ENCODE results near the gene PRKCH.

The PRKCH gene

GRCh38 chr14:61565836-61566536 lies 244.6 kb downstream of the PRKCH start:
- Histone ChIP-seq H3K4me2 (ENCODE audit: low read length) (peak overlapping the region; percentile 65), H3K9me3 (replicated peaks; ENCODE audit: low read length) (no peaks in the 10 kb centered on the region), H3K4me1 (ENCODE audit: control insufficient read depth, insufficient read depth, low read length) (peaks cover 95% of the 10 kb centered on the region), H3K36me3 (ENCODE audit: insufficient read depth, low read length) (no peaks in the 10 kb centered on the region), H3K4me3 (ENCODE audit: low read length) (peak overlapping the region; percentile 6), H3K27me3 (ENCODE audit: control insufficient read depth, insufficient read depth, low read length) (no peaks in the 10 kb centered on the region), H3K9ac (ENCODE audit: low read depth, low read length) (peak overlapping the region; percentile 91)

DNA sequence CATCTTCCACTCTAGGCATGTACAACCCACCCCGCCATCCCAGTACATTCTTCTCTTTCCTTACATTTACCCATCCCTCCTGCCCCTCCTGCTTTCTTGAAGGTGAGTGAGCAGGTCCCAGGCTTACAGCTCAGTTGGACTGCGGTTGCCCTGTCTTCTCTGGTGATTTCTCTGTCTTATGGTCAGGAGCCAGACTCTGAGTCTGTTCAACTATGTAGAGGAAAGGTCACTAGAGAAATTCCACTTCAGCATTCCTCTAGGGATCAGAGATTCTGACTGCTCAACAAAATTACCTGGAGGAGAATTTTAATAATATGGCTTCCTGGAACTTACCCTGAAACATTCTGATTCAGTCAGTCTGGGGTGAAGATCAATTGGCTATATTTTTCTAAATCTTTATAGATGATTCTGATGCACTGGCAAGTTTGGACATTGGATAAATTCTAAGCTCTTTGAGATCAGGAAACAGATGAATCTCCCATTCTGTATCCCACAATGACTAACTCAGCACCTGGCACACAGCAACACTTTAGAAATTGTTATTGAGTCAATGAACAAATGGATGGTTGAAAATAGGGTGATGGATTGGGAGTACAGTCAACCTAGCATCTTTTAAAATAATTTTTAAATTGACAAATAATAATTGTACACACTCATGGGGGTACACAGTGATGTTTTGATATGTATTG lies 245.3 kb downstream of the PRKCH start:
- Histone ChIP-seq H3K9me3 (replicated peaks; ENCODE audit: low read length) (no peaks in the 10 kb centered on the region), H3K4me2 (ENCODE audit: low read length) (peak overlapping the region; percentile 65), H3K4me3 (ENCODE audit: low read length) (peak overlapping the region; percentile 6), H3K27me3 (ENCODE audit: control insufficient read depth, insufficient read depth, low read length) (no peaks in the 10 kb centered on the region), H3K9ac (ENCODE audit: low read depth, low read length) (peak overlapping the region; percentile 91), H3K36me3 (ENCODE audit: insufficient read depth, low read length) (no peaks in the 10 kb centered on the region), H3K4me1 (ENCODE audit: control insufficient read depth, insufficient read depth, low read length) (peaks cover 95% of the 10 kb centered on the region)

DNA sequence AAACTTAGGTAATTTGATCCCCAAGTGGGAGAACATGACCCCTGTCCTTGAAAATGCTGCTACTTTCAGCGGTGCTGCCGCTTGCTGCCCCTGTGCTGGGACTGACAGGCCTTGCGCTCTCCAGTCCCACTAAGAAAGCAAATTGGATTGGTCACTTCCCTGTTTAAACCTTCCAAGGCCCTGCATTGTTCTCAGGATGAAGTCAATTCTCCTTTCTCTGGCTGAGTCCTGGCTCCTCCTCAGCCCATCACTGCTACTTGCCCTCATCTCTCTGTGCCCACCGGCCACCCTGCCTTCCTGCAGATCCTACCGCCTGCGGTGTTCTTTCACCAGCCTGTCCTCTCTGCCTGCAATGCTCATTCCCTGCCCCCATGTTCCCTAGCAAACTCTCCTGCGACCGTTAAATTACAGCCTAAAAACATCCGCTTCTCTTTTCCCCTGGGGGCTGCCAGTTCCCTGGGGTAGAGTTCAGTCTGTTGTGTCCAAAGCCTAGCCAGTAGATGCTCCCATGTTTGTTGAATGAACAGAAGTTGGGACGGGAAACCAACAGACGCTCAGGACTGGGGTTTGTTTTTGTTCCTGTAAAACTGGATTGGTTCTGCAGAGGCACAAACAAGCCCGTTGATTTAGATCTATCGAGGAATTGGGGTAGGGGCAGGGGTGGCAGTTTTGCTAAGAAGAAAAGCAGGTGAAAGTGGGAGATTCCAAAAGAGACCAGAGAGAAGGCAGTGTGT lies 246.6 kb downstream of the PRKCH start:
- Histone ChIP-seq H3K4me1 (ENCODE audit: control insufficient read depth, insufficient read depth, low read length) (peaks cover 96% of the 10 kb centered on the region), H3K27me3 (ENCODE audit: control insufficient read depth, insufficient read depth, low read length) (no peaks in the 10 kb centered on the region), H3K4me2 (ENCODE audit: low read length) (no peak overlapping the region), H3K4me3 (ENCODE audit: low read length) (no peak overlapping the region), H3K36me3 (ENCODE audit: insufficient read depth, low read length) (no peaks in the 10 kb centered on the region), H3K9ac (ENCODE audit: low read depth, low read length) (peak overlapping the region; percentile 91), H3K9me3 (replicated peaks; ENCODE audit: low read length) (no peaks in the 10 kb centered on the region)

DNA sequence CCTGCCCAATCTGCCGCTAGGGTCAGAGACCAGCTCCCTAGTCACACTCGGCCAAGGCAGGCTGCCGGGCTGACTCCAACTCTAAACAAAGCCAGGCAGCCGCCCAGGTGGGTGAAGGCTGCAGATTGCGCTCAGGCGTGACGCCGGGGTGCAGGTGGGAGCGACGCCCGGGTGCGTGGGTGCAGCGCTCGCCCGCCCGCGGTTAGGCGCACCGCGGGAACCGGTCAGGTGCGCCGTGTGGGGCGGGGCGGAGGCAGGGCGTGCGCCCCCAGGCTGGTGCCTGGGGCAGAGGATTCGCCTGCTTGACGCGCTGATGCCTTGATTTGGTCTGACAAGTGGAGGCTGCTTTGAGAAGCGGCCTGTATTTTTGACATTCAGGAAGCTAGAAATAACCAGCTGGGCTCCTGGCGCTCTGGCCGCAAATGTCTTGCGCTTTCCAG lies 247.2 kb downstream of the PRKCH start:
- Histone ChIP-seq H3K4me3 (ENCODE audit: low read length) (no peak overlapping the region), H3K4me1 (ENCODE audit: control insufficient read depth, insufficient read depth, low read length) (peaks cover 96% of the 10 kb centered on the region), H3K27me3 (ENCODE audit: control insufficient read depth, insufficient read depth, low read length) (no peaks in the 10 kb centered on the region), H3K9me3 (replicated peaks; ENCODE audit: low read length) (no peaks in the 10 kb centered on the region), H3K36me3 (ENCODE audit: insufficient read depth, low read length) (no peaks in the 10 kb centered on the region), H3K4me2 (ENCODE audit: low read length) (peak overlapping the region; percentile 75), H3K9ac (ENCODE audit: low read depth, low read length) (peak overlapping the region; percentile 91)

DNA sequence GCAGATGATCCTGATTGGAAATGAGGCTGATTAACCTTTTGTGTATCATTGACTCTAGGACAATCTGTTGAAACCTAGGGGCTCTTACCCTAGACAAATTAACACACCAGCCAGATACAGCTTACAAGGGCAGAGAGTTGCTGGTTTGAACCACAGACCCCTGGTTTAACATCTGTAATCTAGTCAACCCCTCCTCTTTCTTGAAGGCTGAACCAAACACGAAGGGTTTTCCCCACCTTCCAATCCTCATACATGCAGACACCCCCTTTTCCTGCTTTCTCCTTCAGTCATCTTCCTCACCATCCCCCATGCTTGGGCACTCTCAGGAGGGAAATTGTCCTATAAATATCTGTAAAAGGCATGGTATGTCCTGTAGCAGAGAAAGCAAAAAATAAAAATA lies 247.9 kb downstream of the PRKCH start:
- peak overlapping the region; percentile 91 for H3K9ac ChIP-seq (ENCODE audit: low read depth, low read length)
- H3K4me3 ChIP-seq (ENCODE audit: low read length) = peak overlapping the region; percentile 27
- no peaks in the 10 kb centered on the region for H3K36me3 ChIP-seq (ENCODE audit: insufficient read depth, low read length)
- no peaks in the 10 kb centered on the region for H3K27me3 ChIP-seq (ENCODE audit: control insufficient read depth, insufficient read depth, low read length)
- H3K4me2 ChIP-seq (ENCODE audit: low read length) = peak overlapping the region; percentile 75
- no peaks in the 10 kb centered on the region for H3K9me3 ChIP-seq (replicated peaks; ENCODE audit: low read length)
- peaks cover 96% of the 10 kb centered on the region for H3K4me1 ChIP-seq (ENCODE audit: control insufficient read depth, insufficient read depth, low read length)

GRCh38 chr14:61569812-61570548 lies 248.6 kb downstream of the PRKCH start:
- Histone ChIP-seq H3K4me3 (ENCODE audit: low read length) (peak overlapping the region; percentile 68), H3K4me1 (ENCODE audit: control insufficient read depth, insufficient read depth, low read length) (peaks cover 97% of the 10 kb centered on the region), H3K4me2 (ENCODE audit: low read length) (peak overlapping the region; percentile 75), H3K36me3 (ENCODE audit: insufficient read depth, low read length) (no peaks in the 10 kb centered on the region), H3K9ac (ENCODE audit: low read depth, low read length) (peak overlapping the region; percentile 91), H3K9me3 (replicated peaks; ENCODE audit: low read length) (no peaks in the 10 kb centered on the region), H3K27me3 (ENCODE audit: control insufficient read depth, insufficient read depth, low read length) (no peaks in the 10 kb centered on the region)

GRCh38 chr14:61570549-61571290 lies 249.3 kb downstream of the PRKCH start:
- Histone ChIP-seq H3K4me2 (ENCODE audit: low read length) (peak overlapping the region; percentile 75), H3K9me3 (replicated peaks; ENCODE audit: low read length) (no peaks in the 10 kb centered on the region), H3K4me1 (ENCODE audit: control insufficient read depth, insufficient read depth, low read length) (peaks cover 97% of the 10 kb centered on the region), H3K27me3 (ENCODE audit: control insufficient read depth, insufficient read depth, low read length) (no peaks in the 10 kb centered on the region), H3K36me3 (ENCODE audit: insufficient read depth, low read length) (no peaks in the 10 kb centered on the region), H3K4me3 (ENCODE audit: low read length) (peak overlapping the region; percentile 68), H3K9ac (ENCODE audit: low read depth, low read length) (peak overlapping the region; percentile 91)

GRCh38 chr14:61571917-61572316 lies 250.5 kb downstream of the PRKCH start:
- Histone ChIP-seq H3K36me3 (ENCODE audit: insufficient read depth, low read length) (no peaks in the 10 kb centered on the region), H3K4me3 (ENCODE audit: low read length) (peak overlapping the region; percentile 68), H3K4me2 (ENCODE audit: low read length) (peak overlapping the region; percentile 75), H3K4me1 (ENCODE audit: control insufficient read depth, insufficient read depth, low read length) (peaks cover 99% of the 10 kb centered on the region), H3K9me3 (replicated peaks; ENCODE audit: low read length) (no peaks in the 10 kb centered on the region), H3K9ac (ENCODE audit: low read depth, low read length) (peak overlapping the region; percentile 91), H3K27me3 (ENCODE audit: control insufficient read depth, insufficient read depth, low read length) (no peaks in the 10 kb centered on the region)

DNA sequence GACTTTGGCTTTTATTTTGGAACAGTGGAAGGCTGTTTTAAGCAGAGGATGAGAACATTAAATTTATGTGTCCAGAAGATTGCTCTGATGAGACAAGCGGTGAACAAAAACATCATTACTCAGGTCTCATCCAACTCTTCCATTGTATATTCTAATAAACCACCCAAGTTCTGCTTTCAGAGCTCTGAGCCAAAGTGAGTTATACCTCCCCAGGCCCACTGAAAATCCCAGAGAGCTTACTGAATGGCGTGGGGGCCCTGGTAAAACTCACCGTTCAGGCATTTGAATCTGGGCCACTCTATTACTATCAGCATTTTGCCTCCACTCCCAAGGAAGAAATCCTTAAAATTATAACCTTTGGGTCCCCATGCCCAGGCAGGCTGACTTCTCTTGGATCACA lies 251.9 kb downstream of the PRKCH start:
- H3K4me2 ChIP-seq (ENCODE audit: low read length) = peak overlapping the region; percentile 73
- peak overlapping the region; percentile 51 for H3K4me3 ChIP-seq (ENCODE audit: low read length)
- no peaks in the 10 kb centered on the region for H3K27me3 ChIP-seq (ENCODE audit: control insufficient read depth, insufficient read depth, low read length)

DNA sequence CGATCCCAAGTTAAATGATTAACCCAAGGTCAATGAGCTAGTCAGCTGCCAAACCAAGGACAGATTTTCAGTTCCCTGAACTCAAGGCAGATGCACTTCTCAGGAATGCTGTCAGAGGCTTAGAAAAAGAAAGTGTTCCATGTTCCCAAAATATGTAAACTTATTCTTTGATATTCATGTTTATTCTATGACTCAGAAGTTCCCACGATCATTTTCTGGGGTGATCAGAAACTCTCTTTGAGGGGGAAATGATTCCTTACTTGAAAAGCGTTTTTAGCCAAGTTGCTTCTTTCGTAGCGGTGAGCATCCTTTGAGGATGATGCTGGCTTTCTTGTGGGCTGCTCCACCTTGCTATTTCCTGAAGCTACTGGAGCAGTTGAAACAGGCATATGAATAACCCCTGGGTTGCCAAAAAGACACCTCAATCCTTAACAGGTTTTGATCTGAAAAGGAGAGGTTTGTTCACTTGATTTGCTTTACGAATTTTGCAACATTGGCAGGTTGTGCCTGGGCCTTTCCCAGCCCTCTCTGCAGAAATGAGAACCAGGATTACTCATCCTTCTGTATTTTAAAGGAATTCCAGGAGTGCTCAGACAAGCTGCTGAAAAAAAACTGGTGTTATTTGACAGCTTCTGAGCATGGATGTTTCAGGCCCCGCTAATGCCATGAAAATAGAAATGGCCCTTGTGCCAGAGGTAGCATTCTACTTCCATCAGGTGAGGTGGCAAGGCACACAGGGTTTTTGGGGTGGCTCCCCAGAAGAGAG lies 252.6 kb downstream of the PRKCH start:
- Histone ChIP-seq H3K9me3 (replicated peaks; ENCODE audit: low read length) (no peaks in the 10 kb centered on the region), H3K36me3 (ENCODE audit: insufficient read depth, low read length) (no peaks in the 10 kb centered on the region), H3K4me2 (ENCODE audit: low read length) (peak overlapping the region; percentile 73), H3K27me3 (ENCODE audit: control insufficient read depth, insufficient read depth, low read length) (no peaks in the 10 kb centered on the region), H3K4me3 (ENCODE audit: low read length) (peak overlapping the region; percentile 51), H3K4me1 (ENCODE audit: control insufficient read depth, insufficient read depth, low read length) (peaks cover 95% of the 10 kb centered on the region), H3K9ac (ENCODE audit: low read depth, low read length) (peak overlapping the region; percentile 91)

More for the DNA sequence above, 251.9 kb downstream of the PRKCH start:
- Histone ChIP-seq H3K4me1 (ENCODE audit: control insufficient read depth, insufficient read depth, low read length) (peaks cover 97% of the 10 kb centered on the region), H3K9ac (ENCODE audit: low read depth, low read length) (peak overlapping the region; percentile 91), H3K9me3 (replicated peaks; ENCODE audit: low read length) (no peaks in the 10 kb centered on the region), H3K36me3 (ENCODE audit: insufficient read depth, low read length) (no peaks in the 10 kb centered on the region)

Measured in skeletal muscle satellite cell (primary cell).